ENCODE results near the gene P2RY13. TPM values are rescaled to one million over a fixed set of nuclear protein-coding genes. Genes with fewer than 3 reads are reported as not detected.

Gene P2RY13
- total and polyA plus RNA-seq, 12 donors = 0.66 to 6.0 (median 2.3) TPM

DNA sequence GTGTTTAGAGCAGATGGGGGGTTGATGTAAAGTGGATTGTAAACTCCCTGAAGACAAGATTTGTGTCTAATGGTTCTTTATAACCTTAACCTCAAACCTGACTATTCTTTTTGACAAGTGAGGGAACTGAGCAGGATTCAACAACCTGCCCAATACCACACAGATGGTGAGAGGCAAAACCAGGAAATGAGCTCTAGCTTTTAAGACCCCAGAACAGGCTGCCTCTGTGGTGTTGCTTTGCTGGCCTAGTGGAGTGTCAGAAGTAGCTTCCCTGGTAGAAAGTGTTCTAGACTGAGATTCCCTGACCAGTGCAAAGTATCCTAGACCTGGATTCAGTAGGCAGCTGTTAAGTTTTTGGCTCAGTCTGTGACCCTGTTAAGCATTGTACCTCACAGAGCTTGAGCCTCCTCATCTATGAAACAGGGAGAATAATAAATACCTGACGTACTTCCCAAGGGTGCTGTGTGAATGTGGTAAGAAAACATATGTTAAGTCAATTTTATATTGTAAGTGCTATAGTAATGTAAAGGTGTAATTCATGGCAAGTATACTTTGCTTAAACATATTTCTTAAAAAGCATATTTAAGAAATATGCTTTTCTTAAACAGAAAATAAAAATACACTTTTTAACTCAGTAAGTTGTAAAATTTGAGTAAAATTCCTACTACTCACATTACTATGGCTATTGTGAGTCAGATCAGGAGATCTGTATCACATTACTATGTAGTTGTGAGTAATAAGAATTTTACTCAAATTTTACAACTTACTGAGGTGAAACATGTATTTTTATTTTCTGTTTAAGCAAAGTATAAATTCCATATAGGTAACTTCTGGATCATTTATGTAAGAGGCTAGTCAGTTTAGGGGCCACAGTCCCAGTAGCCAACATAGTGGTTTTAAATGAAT is 21.5 kb downstream of the P2RY13 start:
- TF ChIP-seq POLR2A (IDR thresholded peaks at IDR 0.05) = no peak
- TF ChIP-seq CTCF (IDR thresholded peaks at IDR 0.05) = no peak
- intact Hi-C loops (cut with DNase I) = no loop called here
- Histone ChIP-seq H3K27me3 (no peaks in the 10 kb centered on the region), H3K36me3 (replicated peaks in 1 of 2) (no peaks in the 10 kb centered on the region), H3K27ac (no peak overlapping the region), H3K4me1 (replicated peaks in 1 of 2) (no peaks in the 10 kb centered on the region), H3K4me3 (no peak overlapping the region), H3K9me3 (replicated peaks in 1 of 3) (no peaks in the 10 kb centered on the region)
- 89 to 93% (median 91%) methylated on average over 1 of the region's 1 CpG for WGBS, 4 donors
- no peak for DNase-seq

DNA sequence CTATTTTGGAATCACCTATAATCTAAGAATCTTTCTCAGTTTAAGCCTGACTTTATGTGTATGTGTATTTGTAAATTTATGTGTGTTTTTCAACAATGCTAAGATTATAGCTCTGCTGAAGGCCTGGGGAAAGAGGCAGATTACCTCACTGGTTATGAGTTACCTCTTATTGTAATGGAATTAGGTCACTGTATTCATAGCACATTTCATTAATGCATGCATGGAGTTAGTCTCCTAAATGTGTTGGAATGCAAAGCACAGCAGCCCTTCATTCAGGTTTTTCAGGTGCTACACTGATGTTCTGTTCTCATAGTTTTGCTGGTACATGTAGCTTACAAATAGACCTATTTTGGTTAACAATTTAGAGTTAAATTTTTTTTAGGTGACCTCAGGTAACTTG is 22.2 kb downstream of the P2RY13 start:
- H3K36me3 ChIP-seq (replicated peaks in 1 of 2) = no peaks in the 10 kb centered on the region
- TF ChIP-seq CTCF (IDR thresholded peaks at IDR 0.05) = no peak
- TF ChIP-seq POLR2A (IDR thresholded peaks at IDR 0.05) = no peak
- H3K27me3 ChIP-seq = no peaks in the 10 kb centered on the region
- no peak for DNase-seq
- no peak overlapping the region for H3K27ac ChIP-seq
- intact Hi-C loops (cut with DNase I) = no loop called here
- no peaks in the 10 kb centered on the region for H3K9me3 ChIP-seq (replicated peaks in 1 of 3)
- no peak overlapping the region for H3K4me3 ChIP-seq
- no peaks in the 10 kb centered on the region for H3K4me1 ChIP-seq (replicated peaks in 1 of 2)

DNA sequence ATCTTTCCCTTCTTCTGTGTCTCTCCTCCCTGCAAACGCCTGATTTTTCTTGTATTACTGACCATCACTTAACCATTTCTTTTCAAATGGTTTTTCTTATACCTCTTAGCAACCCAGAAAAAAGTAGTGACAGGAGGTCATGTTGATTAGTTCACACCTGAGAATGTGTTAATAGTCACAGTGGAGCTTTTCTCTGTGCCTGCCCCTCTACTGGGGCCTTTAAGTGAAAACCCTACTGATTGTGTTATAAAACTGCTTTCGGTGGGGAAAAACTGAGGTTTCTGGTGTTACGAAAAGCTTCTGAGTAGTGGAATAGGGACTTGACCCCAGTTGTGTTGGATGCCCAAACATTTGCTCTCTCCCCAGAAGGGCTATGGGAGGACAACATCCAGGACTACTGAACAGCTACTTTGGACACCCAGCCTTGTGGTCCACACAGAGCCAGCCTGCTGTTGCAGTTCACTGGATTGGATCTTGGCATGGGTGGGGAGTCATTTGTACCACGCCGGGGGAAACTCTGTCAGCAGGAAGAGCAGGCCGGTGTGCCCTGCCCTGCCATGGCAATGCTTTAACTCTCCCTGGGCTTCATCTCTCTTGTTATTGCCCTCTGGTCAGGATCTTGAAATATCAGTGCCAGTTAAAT is 23.1 kb downstream of the P2RY13 start:
- no peak for DNase-seq
- Histone ChIP-seq H3K36me3 (replicated peaks in 1 of 2) (no peaks in the 10 kb centered on the region), H3K4me3 (no peak overlapping the region), H3K4me1 (replicated peaks in 1 of 2) (no peaks in the 10 kb centered on the region), H3K27me3 (no peaks in the 10 kb centered on the region), H3K9me3 (replicated peaks in 1 of 3) (no peaks in the 10 kb centered on the region), H3K27ac (no peak overlapping the region)
- TF ChIP-seq POLR2A (IDR thresholded peaks at IDR 0.05) = no peak
- no peak for TF ChIP-seq CTCF (IDR thresholded peaks at IDR 0.05)
- 91 to 96% (median 94%) methylated on average over 6 of the region's 6 CpGs for WGBS, 4 donors
- intact Hi-C loops (cut with DNase I) = no loop called here

- intact Hi-C loops (cut with DNase I) = no loop called here
- Histone ChIP-seq H3K4me3 (no peak overlapping the region), H3K4me1 (replicated peaks in 1 of 2) (no peaks in the 10 kb centered on the region), H3K9me3 (replicated peaks in 1 of 3) (no peaks in the 10 kb centered on the region), H3K27me3 (no peaks in the 10 kb centered on the region), H3K36me3 (replicated peaks in 1 of 2) (no peaks in the 10 kb centered on the region), H3K27ac (no peak overlapping the region)
- WGBS, 4 donors = 89 to 96% (median 91%) methylated on average over 4 of the region's 4 CpGs
- DNase-seq = no peak
- TF ChIP-seq CTCF (IDR thresholded peaks at IDR 0.05) (no peak), POLR2A (IDR thresholded peaks at IDR 0.05) (no peak)
Observed at GRCh38 chr3:151305775-151306151, 23.6 kb downstream of the P2RY13 start.
